GM19023 (cell line): ENCODE measurements around the gene PIK3R1.

ENCODE experiments used
- ATAC-seq: cut with Tn5 transposase; IDR thresholded peaks from one replicate; pipeline ENCODE4 v1.9.1; 2021; ENCODE audit warnings: mild to moderate bottlenecking, moderate library complexity; ENCODE audit not compliant: unreplicated experiment

The PIK3R1 gene

DNA sequence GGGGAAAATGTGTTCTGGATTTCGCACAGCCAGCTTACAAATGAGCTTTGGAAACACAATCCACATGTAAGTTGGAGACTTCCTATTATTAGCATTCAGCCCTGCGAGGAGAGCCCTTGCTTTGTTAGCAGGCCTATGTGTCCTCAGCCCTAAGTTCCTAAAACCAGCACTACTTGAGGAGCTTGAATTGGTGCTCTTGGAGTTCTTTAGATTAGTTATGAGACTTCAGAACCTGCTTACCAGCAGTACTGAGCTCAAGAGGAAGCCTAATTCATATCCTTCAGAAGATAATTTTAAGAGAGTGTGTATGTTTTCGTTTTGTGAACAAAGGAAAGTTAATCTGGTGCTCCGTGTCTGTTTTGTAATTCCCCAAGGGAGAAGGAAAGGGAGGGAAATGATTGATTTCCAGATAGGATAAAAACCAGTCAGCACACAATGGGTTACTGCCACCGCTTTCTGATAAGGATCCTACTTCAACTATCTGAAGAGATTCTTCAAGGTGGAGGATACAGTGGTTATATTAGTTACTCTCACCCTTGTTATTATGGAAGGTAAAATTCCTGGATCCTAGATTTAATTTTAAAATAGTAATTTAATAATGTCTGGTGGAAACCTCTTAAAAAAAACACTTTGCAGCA lies 35.2 kb downstream of the PIK3R1 start:
- no peak for ATAC-seq

DNA sequence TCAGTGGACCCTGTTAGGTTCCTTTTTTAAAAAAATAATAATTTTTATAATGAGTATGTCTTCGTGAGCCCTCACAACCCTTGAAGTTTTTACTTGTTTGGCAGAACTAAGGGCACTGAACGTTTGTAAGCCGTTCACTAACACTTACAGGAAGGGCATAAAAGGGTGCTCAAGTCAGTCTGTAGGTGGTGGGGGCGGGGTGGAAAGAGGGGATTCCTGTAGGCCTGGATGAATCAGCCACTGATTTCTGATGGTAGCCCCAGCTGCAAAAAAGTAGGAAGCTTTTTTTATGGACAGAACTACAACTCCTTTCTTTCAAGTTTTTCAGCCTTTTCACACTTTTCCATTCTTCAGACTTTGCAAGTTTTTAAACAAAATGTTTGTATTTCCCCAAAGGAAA lies 35.8 kb downstream of the PIK3R1 start:
- ATAC-seq: no peak

DNA sequence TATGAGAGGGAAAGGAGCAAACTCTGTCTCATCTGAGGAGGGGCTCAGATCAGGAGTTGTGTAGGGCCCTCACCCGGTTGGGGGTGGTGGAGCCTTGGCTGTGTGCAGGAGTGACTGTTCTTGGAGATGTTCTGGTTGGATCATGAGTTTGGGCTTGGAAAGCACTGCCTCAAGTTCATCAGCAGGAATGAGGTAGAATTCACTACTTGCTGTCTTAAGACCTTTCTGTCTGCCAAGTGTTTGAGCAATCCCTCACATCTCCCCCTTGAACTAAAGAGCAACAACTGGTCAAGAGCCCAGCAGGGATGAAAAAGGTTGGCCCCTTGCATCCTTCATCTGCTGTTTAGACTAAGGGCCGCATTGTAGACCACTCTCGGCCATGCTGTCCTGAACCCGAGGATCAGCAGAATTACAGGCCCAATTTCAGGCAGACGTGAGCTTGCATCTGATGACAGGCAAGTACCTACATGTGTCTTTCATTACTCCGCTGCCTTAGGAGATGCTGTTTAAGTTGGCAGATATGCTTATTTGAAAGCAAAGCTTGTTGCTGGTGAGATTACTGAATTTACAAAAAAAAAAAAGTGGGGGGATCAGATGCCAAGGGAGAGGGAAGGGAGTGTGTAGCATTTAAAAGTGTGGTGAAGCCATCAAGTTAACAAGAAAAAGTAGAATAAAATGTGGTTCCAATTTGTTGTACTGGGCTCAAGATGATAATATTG lies 36.4 kb downstream of the PIK3R1 start:
- no peak for ATAC-seq

- peak; percentile 60 for ATAC-seq
These were observed 37.4 kb downstream of the PIK3R1 start for GRCh38 chr5:68252673-68253623.

DNA sequence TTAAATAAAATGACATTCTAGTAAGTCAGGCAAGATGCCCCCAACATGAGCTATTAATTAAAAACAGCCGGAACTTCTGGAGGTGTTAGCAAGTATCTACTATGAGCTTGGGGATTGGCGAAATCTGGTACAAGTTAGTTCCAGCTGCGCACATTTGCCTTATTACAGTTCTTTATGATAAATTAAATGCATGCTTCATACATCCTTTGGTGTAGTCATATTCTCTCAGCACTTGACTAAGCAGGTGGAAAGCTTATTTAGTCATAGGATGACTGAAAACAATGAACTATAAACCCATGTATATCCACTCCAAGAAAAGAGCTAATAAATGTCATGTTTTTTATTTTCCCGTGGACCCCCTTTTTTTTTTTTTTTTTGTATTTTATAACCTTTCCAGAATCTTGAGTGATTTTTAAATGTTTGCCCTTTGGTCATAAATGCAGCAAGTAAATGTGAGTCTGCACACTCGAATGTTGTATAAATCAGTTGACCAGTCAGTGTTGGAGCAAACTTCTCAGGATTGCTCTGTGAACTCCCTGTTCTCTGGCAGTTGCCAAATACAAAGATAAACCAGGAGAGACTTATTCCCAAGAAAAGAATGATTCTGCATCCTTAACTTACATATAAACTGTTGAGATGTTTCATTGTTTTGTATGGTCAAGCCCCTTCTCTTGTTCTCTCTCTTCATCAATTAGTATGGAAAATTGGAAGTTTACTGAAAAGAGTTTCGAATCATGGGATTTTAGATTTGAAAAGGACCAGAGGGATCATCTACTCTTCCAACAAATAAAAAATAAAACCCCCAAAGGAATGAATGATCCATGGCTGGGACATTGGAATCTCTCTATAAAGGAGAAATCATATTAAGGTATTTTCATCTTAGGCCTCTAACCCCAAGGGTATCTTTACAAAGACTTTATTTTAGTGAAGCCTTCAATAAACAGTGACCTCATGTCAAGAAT lies 38.3 kb downstream of the PIK3R1 start:
- no peak for ATAC-seq

DNA sequence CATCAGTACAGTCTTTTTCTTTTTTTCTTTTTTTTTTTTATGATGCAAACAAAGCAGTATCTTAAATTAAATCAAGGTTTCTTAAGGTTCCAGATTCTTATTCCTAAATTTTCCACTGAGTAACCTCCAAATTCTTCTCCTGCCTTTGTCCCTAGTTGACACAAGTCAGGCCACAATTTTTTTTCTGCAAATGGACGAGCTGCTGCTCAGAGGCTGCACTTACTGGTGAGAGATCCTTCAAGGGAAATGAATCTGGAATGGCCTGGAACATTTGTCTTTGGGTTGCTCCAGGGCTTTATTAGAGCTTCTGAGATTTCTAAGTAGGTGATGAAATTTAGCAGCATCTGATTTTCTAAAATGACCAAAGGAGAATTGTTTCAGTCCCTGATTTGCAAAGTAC lies 39.3 kb downstream of the PIK3R1 start:
- no peak for ATAC-seq

DNA sequence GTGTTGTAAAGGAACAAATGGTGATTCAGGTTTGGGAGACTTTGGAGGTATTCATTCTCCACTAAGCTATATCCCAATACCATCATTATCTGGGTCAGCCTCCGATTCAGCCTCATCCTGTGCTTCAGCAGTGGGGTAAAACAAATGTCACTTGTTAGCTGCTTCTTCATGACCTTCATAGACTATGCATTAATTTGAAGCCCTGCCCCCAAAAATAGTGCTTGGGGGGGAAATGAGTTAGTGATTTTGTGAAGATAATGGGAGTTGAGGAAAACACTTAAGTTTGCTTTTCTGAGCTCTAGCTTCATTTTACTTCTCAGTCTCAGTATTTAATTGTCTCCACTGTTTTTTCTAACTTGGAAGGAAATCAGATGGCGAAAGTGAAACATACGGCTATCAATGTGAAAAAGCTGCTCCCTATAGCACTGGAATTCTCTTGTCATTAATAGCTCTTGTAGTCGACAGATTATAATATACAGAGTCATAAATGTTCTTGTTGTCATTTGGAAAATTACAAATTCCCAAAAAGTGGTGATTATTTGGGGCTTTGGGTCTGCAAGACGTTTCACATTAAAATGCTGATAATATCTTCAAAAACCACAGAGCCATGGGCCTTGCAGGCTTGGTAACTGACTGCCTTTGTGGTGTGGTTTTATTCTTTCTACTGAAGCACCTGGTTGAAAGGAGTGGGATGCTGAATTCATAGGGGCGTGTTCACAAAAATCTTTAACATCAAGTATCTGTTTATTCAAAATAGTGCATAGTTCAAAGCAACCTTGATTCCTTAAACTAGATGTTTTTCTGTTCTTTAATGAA lies 40.0 kb downstream of the PIK3R1 start:
- no peak for ATAC-seq

DNA sequence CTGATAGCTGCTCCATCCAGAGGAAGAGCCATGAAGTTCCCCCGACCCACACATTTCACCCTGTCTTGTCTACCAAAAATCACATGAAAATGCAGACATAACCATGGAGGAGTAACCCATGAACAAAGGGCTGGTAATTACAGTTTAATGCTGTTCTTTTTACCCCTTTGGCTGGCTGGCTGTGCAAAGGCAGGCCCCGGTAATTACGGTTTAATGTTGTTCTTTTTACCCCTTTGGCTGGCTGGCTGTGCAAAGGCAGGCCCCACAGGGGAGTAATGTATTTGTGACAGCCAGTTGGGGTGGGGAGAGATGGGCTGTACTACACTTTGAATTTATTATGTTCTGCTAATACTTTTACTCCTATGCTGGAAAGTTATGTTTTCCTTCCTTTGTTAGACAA lies 41.7 kb downstream of the PIK3R1 start:
- no peak for ATAC-seq

DNA sequence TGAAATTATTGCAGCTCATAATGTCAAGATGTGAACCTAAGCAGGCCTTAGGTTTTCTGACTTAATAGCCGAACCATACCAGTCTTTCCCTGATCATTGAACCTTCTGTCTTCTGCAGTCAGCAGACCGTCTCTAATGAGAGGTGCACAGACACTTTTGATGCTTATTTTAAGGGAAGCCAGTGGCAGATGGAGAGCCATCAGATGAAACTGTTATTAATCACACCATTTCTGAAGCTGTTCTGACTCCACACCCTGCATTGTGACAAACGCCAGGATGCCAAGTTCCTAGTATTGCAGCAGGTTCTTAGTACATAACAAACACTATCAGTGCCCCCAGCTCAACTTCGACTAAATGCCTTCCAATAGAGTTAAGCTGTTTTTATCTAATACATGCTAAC lies 43.0 kb downstream of the PIK3R1 start:
- ATAC-seq: no peak

GRCh38 chr5:68259700-68260099 lies 44.1 kb downstream of the PIK3R1 start:
- ATAC-seq: no peak

- no peak for ATAC-seq
These were observed 44.9 kb downstream of the PIK3R1 start for GRCh38 chr5:68260467-68260866.

DNA sequence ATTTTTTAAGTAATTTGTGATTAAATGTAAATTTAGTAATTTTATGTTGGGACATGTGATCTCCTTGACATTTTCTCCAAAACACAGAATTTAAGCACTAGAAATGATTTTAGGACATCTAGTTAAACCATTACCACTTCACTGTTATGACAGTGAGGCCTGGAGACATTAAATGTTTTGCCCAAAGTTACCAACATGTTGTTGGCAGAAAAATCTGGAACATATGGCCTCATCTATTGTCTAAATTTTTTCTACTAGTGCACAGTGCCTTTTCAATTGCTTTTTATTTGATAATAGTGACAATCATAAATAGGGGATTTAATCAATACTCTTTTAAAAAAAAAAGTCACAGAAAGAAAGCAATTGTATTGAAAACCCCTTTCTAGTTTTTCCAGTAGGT lies 45.6 kb downstream of the PIK3R1 start:
- no peak for ATAC-seq

DNA sequence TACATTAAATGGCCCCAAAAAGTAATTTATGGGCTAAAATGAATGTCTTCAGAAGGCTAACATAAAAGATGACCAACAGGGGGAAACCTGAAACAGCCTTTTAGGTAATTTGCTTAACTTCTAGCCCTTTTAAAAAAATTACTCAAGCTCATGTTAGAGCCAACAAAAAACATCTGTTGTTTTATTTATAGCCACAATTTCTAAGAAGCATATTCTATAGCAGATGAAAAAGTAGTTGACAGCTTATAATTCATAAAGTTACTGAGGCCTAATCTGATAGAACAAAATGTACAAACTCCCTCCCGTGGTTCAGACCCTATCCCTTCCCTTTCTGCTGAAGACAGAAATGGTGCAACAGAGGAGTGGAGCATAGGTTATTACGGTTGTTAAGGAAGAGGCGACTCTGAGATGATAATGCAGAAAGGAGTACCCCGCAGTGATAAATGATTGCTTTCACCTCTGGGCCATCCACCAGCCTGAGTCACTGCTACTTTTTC lies 46.1 kb downstream of the PIK3R1 start:
- no peak for ATAC-seq

DNA sequence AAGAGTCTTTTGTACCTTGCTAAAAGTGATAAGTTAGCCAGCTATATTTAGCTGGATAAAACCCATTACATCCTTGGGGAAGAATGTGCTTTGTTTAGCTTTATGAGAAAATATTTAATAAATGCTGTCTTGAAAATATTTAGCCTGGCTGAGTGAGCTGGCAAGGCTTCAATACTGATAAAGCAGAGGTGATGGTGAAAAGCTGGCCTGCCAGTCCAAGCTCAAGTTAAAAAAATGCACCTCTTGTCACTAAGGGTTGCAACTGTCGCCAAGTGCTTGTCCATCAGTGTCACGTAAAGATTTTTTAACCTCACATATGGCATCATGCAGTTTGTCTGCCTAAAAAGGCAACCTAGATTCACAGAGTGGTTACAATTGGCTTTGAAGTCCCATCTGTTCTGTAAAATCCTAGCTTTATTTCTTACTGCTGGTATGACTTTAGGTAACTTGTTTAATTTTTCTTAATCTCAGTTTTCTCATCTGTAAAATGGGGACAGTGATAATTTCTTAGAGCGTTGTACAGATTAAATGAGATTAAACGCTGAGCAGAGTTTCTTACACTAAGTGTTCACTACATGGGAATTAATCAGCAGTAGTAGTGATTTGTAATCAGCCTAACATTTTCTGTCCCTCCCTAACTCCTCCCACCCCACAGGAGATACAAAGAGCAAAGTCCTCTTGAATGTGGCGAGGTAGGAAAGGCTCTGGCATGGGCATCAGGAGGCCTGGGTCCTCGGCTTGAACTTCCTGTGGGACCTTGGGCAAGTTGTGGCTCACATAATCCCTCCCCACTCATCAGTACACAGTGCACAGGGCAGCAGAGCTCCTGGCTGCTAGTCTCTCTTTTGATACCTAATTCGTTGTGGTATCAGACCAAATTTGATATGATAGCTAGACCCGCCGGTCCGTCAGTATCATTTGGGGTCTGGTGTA lies 48.7 kb downstream of the PIK3R1 start:
- ATAC-seq: no peak

GRCh38 chr5:68265347-68265746 lies 49.8 kb downstream of the PIK3R1 start:
- ATAC-seq: no peak

GRCh38 chr5:68265822-68266395 lies 50.4 kb downstream of the PIK3R1 start:
- no peak for ATAC-seq

DNA sequence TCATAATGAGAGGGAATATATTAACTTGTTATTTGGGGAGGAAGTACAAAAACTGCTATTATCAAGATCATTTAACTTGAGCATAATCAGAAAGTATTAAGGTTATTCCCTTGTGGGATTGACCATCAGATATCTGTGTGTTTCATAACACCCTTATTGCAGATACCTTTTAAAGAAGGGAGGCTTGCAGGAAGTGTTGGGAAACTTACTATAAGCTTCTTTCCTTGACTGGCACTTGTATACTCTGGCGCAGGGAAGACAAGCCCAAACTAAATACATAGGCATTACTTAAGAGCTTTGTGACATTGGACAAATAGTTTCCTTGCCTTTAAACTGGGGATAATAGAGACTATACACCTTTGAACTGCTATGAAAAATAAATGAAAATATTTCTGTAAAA lies 50.9 kb downstream of the PIK3R1 start:
- ATAC-seq: no peak

GRCh38 chr5:68267066-68267465 lies 51.5 kb downstream of the PIK3R1 start:
- ATAC-seq: no peak
